Large intestine (tissue), 12 donors: ENCODE data around the gene ERVFRD-1. TPM values are rescaled to one million over a fixed set of nuclear protein-coding genes. Genes with fewer than 3 reads are reported as not detected.

Experiments
- DNase-seq, 2 donors: peaks; one replicate each; pipeline versions ENCODE4 v3.0.0 to v3.0.0-alpha.2; 2013
- H3K27ac ChIP-seq: one replicate; pipeline ENCODE4 v1.5.1; 2013; ENCODE audit warnings: low read length
- H3K27me3 ChIP-seq: 2 replicates; pipeline ENCODE4 v1.6.1; 2013; ENCODE audit warnings: low read length; ENCODE audit not compliant: control insufficient read depth, insufficient read depth
- H3K36me3 ChIP-seq: 2 replicates; pipeline ENCODE4 v1.6.1; 2013; ENCODE audit warnings: low read length; ENCODE audit not compliant: control insufficient read depth, insufficient read depth
- H3K4me1 ChIP-seq: one replicate; pipeline ENCODE4 v1.6.1; 2013; ENCODE audit warnings: low read length; ENCODE audit not compliant: control insufficient read depth, insufficient read depth
- H3K4me3 ChIP-seq: one replicate; pipeline ENCODE4 v1.5.1; 2013; ENCODE audit warnings: low read length
- H3K9me3 ChIP-seq: one replicate; pipeline ENCODE4 v1.6.1; 2013; ENCODE audit warnings: mild to moderate bottlenecking, low read depth, low read length, moderate library complexity; ENCODE audit not compliant: control insufficient read depth
- WGBS: methylation state at CpG from one replicate; pipeline ENCODE4 v1.1.5; 2013; ENCODE audit warnings: low lambda C conversion rate; ENCODE audit not compliant: insufficient coverage; 5-methylcytosine and 5-hydroxymethylcytosine counted together
- long read RNA-seq, 11 donors: transcript quantifications; one replicate each; lab custom pipeline, GENCODE V29; 2026
- polyA plus RNA-seq: library from polyadenylated mRNA; unstranded; fragments of 120-200 nt; gene quantifications from one replicate; pipeline ENCODE4 v1.2.1, GENCODE V29; 2013

The ERVFRD-1 gene
- 1.3 TPM for polyA plus RNA-seq
- long read RNA-seq, donor 1, partial matches to known transcripts: 0 of 3 reads
- long read RNA-seq, donor 1, other reads (novel, unspliced or antisense): 0 of 3 reads
- long read RNA-seq, donor 2, transcript ERVFRD-1-201 (2 exons, 3,198 nt): minor isoform, 6 of 13 reads
- long read RNA-seq, donor 2, transcript ERVFRD-1-202 (1 exons, 3,184 nt): major isoform, 7 of 13 reads
- long read RNA-seq, donor 2, partial matches to known transcripts: 0 of 13 reads
- long read RNA-seq, donor 2, other reads (novel, unspliced or antisense): 0 of 13 reads
- long read RNA-seq, donor 3, transcript ERVFRD-1-202 (1 exons, 3,184 nt): major isoform, 10 of 11 reads
- long read RNA-seq, donor 3, partial matches to known transcripts: 0 of 11 reads
- long read RNA-seq, donor 3, other reads (novel, unspliced or antisense): 0 of 11 reads
- long read RNA-seq, donor 4, partial matches to known transcripts: 0 of 1 reads
- long read RNA-seq, donor 4, other reads (novel, unspliced or antisense): 0 of 1 reads
- long read RNA-seq, donor 5: 0 reads
- long read RNA-seq, donor 6, partial matches to known transcripts: 0 of 1 reads
- long read RNA-seq, donor 6, other reads (novel, unspliced or antisense): 0 of 1 reads
- long read RNA-seq, donor 7: 0 reads
- long read RNA-seq, donor 8, partial matches to known transcripts: 0 of 4 reads
- long read RNA-seq, donor 8, other reads (novel, unspliced or antisense): 0 of 4 reads
- long read RNA-seq, donor 9, transcript ERVFRD-1-202 (1 exons, 3,184 nt): major isoform, 5 of 11 reads
- long read RNA-seq, donor 9, partial matches to known transcripts: 0 of 11 reads
- long read RNA-seq, donor 9, other reads (novel, unspliced or antisense): 5 of 11 reads
- long read RNA-seq, donor 10: 0 reads
- long read RNA-seq, donor 11, partial matches to known transcripts: 0 of 9 reads
- long read RNA-seq, donor 11, other reads (novel, unspliced or antisense): 6 of 9 reads

GRCh38 chr6:11110921-11111768, at the start of gene ERVFRD-1:
Gene ERVFRD-1, minus strand, starts transcription at chr6:11111725. Its CDS starts 6,415 bp downstream, at chr6:11105310.
- WGBS: 100% methylated on average over 1 of the region's 16 CpGs
- no peaks in the 10 kb centered on the region for H3K36me3 ChIP-seq
- peak within 1 kb of the TSS; percentile 35 for H3K27ac ChIP-seq
- no peaks in the 10 kb centered on the region for H3K27me3 ChIP-seq
- H3K9me3 ChIP-seq: no peaks in the 10 kb centered on the region
- H3K4me3 ChIP-seq: peak within 1 kb of the TSS; percentile 25
- DNase-seq: no peak
- no peaks in the 10 kb centered on the region for H3K4me1 ChIP-seq

GRCh38 chr6:11160199-11160598, 48.7 kb upstream of the ERVFRD-1 start:
- no peaks in the 10 kb centered on the region for H3K36me3 ChIP-seq
- no peak overlapping the region for H3K27ac ChIP-seq
- no peaks in the 10 kb centered on the region for H3K9me3 ChIP-seq
- no peak for DNase-seq
- peaks cover 8% of the 10 kb centered on the region for H3K4me1 ChIP-seq
- H3K4me3 ChIP-seq: no peak overlapping the region
- WGBS: no CpG with 5 or more reads among the region's 1 CpG
- H3K27me3 ChIP-seq: no peaks in the 10 kb centered on the region

GRCh38 chr6:11155589-11155988, 44.1 kb upstream of the ERVFRD-1 start:
- no peak overlapping the region for H3K4me3 ChIP-seq
- H3K27ac ChIP-seq: no peak overlapping the region
- no peaks in the 10 kb centered on the region for H3K27me3 ChIP-seq
- H3K9me3 ChIP-seq: no peaks in the 10 kb centered on the region
- H3K36me3 ChIP-seq: no peaks in the 10 kb centered on the region
- H3K4me1 ChIP-seq: no peaks in the 10 kb centered on the region
- DNase-seq: no peak

- H3K4me3 ChIP-seq: no peak overlapping the region
- no peaks in the 10 kb centered on the region for H3K36me3 ChIP-seq
Measured at GRCh38 chr6:11153447-11153846, 41.9 kb upstream of the ERVFRD-1 start.

GRCh38 chr6:11152581-11152980, 41.1 kb upstream of the ERVFRD-1 start:
- H3K27ac ChIP-seq: no peak overlapping the region
- no peak for DNase-seq
- H3K36me3 ChIP-seq: no peaks in the 10 kb centered on the region
- H3K4me1 ChIP-seq: no peaks in the 10 kb centered on the region
- H3K27me3 ChIP-seq: no peaks in the 10 kb centered on the region
- H3K9me3 ChIP-seq: no peaks in the 10 kb centered on the region
- no peak overlapping the region for H3K4me3 ChIP-seq

More at GRCh38 chr6:11153447-11153846, 41.9 kb upstream of the ERVFRD-1 start:
- WGBS: 100% methylated on average over 4 of the region's 6 CpGs
- H3K27ac ChIP-seq: no peak overlapping the region
- H3K27me3 ChIP-seq: no peaks in the 10 kb centered on the region
- no peaks in the 10 kb centered on the region for H3K9me3 ChIP-seq
- no peaks in the 10 kb centered on the region for H3K4me1 ChIP-seq
- DNase-seq: no peak

- no peaks in the 10 kb centered on the region for H3K36me3 ChIP-seq
- no peak overlapping the region for H3K27ac ChIP-seq
- no peaks in the 10 kb centered on the region for H3K9me3 ChIP-seq
- no peak overlapping the region for H3K4me3 ChIP-seq
- no peak for DNase-seq
- H3K27me3 ChIP-seq: no peaks in the 10 kb centered on the region
- no peaks in the 10 kb centered on the region for H3K4me1 ChIP-seq
- WGBS: no CpG with 5 or more reads among the region's 1 CpG
Measured at GRCh38 chr6:11151488-11151887, 40.0 kb upstream of the ERVFRD-1 start.

GRCh38 chr6:11149551-11149950, 38.0 kb upstream of the ERVFRD-1 start:
- no peaks in the 10 kb centered on the region for H3K36me3 ChIP-seq
- DNase-seq: no peak
- H3K4me3 ChIP-seq: no peak overlapping the region
- WGBS: no CpG with 5 or more reads among the region's 3 CpGs
- no peaks in the 10 kb centered on the region for H3K27me3 ChIP-seq
- H3K27ac ChIP-seq: no peak overlapping the region
- H3K9me3 ChIP-seq: no peaks in the 10 kb centered on the region
- H3K4me1 ChIP-seq: no peaks in the 10 kb centered on the region

- no peaks in the 10 kb centered on the region for H3K27me3 ChIP-seq
- H3K36me3 ChIP-seq: no peaks in the 10 kb centered on the region
- H3K9me3 ChIP-seq: no peaks in the 10 kb centered on the region
- no peak overlapping the region for H3K27ac ChIP-seq
- no peak overlapping the region for H3K4me3 ChIP-seq
- H3K4me1 ChIP-seq: no peaks in the 10 kb centered on the region
- DNase-seq: no peak
- no CpG with 5 or more reads among the region's 4 CpGs for WGBS
Measured at GRCh38 chr6:11146117-11146826, 34.7 kb upstream of the ERVFRD-1 start.

GRCh38 chr6:11144393-11144851, 32.9 kb upstream of the ERVFRD-1 start:
- peak; percentile 56 to 59 for DNase-seq
- WGBS: no CpG with 5 or more reads among the region's 6 CpGs
- H3K4me3 ChIP-seq: no peak overlapping the region
- H3K27ac ChIP-seq: no peak overlapping the region
- no peaks in the 10 kb centered on the region for H3K27me3 ChIP-seq
- no peaks in the 10 kb centered on the region for H3K4me1 ChIP-seq
- no peaks in the 10 kb centered on the region for H3K36me3 ChIP-seq
- H3K9me3 ChIP-seq: no peaks in the 10 kb centered on the region
